Measurements from ENCODE around the gene HSPB9. TPM values are rescaled to one million over a fixed set of nuclear protein-coding genes. Genes with fewer than 3 reads are reported as not detected.

The HSPB9 gene
- polyA plus RNA-seq, 4 donors = 0.14 to 0.56 (median 0.34) TPM

Other genes with a start within 250 kb of the HSPB9 start
- 10 to 100 TPM; 84.7 to 90.6 (median 86.7) TPM for gene ACLY, start 203.9 kb upstream of the HSPB9 start, polyA plus RNA-seq (ENCODE audit: insufficient read length in 4 of 4)
- gene ODAD4, start 192.2 kb upstream of the HSPB9 start, polyA plus RNA-seq (ENCODE audit: insufficient read length in 4 of 4) = 1 to 10 TPM; 6.4 to 8.5 (median 7.5) TPM
- 10 to 100 TPM; 64.6 to 87.5 (median 73.3) TPM for gene CNP, start 156.0 kb upstream of the HSPB9 start, polyA plus RNA-seq (ENCODE audit: insufficient read length in 4 of 4)
- 100 to 1,000 TPM; 122 to 167 (median 156) TPM for gene DNAJC7, start 105.4 kb upstream of the HSPB9 start, polyA plus RNA-seq (ENCODE audit: insufficient read length in 4 of 4)
- gene NKIRAS2, start 102.7 kb upstream of the HSPB9 start, polyA plus RNA-seq (ENCODE audit: insufficient read length in 4 of 4) = 10 to 100 TPM; 49.4 to 62.2 (median 56.2) TPM
- gene C17orf113, start 72.2 kb upstream of the HSPB9 start, polyA plus RNA-seq (ENCODE audit: insufficient read length in 4 of 4) = 1 to 10 TPM; 3.6 to 6.4 (median 4.9) TPM
- gene ZNF385C, start 24.3 kb upstream of the HSPB9 start, polyA plus RNA-seq (ENCODE audit: insufficient read length in 4 of 4) = 10 to 100 TPM in 1 of 4 donors, 1 to 10 TPM in 3; 5.2 to 10.0 (median 6.8) TPM
- 10 to 100 TPM in 2 of 4 donors, 1 to 10 TPM in 2; 8.9 to 11.2 (median 9.8) TPM for gene DHX58, start 10.1 kb upstream of the HSPB9 start, polyA plus RNA-seq (ENCODE audit: insufficient read length in 4 of 4)
- gene KAT2A, start 1.4 kb upstream of the HSPB9 start, polyA plus RNA-seq (ENCODE audit: insufficient read length in 4 of 4) = 10 to 100 TPM; 45.7 to 78.4 (median 61.9) TPM
- 100 to 1,000 TPM; 126 to 170 (median 151) TPM for gene RAB5C, start 32.2 kb downstream of the HSPB9 start, polyA plus RNA-seq (ENCODE audit: insufficient read length in 4 of 4)
- gene KCNH4, start 58.3 kb downstream of the HSPB9 start, polyA plus RNA-seq (ENCODE audit: insufficient read length in 4 of 4) = under 1 TPM; 0.03 to 0.09 (median 0.06) TPM
- gene HCRT, start 62.6 kb downstream of the HSPB9 start, polyA plus RNA-seq (ENCODE audit: insufficient read length in 4 of 4) = under 1 TPM in 1 of 4 donors, not detected in 3; 0.41 TPM
- 10 to 100 TPM; 11.2 to 22.9 (median 19.7) TPM for gene GHDC, start 71.7 kb downstream of the HSPB9 start, polyA plus RNA-seq (ENCODE audit: insufficient read length in 4 of 4)
- gene STAT5B, start 153.6 kb downstream of the HSPB9 start, polyA plus RNA-seq (ENCODE audit: insufficient read length in 4 of 4) = 10 to 100 TPM; 35.4 to 56.5 (median 47.8) TPM
- gene STAT5A, start 165.7 kb downstream of the HSPB9 start, polyA plus RNA-seq (ENCODE audit: insufficient read length in 4 of 4) = 1 to 10 TPM; 5.5 to 8.7 (median 7.4) TPM

Data from left renal cortex interstitium (tissue), 4 donors.